ENCODE results near the gene ZNF32.
A peak's percentile ranks its signal among the peaks of the same experiment; 100 is the strongest.

DNA sequence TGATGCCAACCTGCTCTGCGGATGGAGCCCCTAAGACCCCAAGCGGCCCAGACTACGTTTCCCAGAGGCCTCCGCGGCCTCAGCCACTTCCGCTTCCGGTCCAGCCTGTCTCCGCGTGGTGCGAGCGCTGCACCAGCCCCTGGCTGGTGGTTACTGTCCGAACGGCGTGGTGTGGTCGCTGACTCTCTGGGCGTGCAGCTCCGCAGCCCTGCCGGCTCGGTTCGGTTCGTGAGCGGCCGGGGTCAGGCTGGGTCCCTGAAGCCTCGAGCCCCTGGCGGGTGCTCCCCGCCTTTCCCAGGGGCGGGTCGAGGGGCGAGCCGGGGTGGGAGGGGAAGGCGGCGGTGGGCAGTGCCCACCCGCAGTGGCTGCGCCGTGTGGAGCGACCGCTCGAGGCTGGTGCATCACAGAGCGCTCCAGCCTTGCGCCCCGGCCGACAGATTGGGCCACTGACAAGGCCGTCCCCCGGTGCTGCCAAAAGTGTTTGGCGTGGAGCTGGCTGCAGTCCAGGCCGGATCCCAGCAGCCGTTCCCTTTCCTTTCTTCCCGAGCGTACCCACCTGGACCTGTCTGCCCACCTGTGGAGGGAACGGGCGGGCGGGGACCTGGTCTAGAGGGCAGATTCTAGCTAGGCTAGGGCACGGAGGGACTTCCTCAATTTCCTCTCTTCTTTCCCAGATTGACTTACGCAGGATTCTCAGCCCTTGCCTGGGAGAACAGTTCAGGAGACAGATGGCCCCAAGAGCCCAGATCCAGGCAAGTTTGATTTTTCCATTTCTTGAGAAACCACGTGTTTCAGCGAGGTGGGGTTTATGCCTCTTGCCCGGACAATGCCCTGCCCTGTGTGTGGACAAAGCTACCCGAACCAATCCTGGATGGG is 42.1 kb downstream of the ZNF32 start, which contains the start of gene ZNF485:
- TF ChIP-seq POLR2AphosphoS5 (IDR thresholded peaks at IDR 0.05) (peak; percentile 62 to 75), POLR2A (IDR thresholded peaks at IDR 0.05; ENCODE audit: low read depth) (no peak)
- TF ChIP-seq, protein P1, sequence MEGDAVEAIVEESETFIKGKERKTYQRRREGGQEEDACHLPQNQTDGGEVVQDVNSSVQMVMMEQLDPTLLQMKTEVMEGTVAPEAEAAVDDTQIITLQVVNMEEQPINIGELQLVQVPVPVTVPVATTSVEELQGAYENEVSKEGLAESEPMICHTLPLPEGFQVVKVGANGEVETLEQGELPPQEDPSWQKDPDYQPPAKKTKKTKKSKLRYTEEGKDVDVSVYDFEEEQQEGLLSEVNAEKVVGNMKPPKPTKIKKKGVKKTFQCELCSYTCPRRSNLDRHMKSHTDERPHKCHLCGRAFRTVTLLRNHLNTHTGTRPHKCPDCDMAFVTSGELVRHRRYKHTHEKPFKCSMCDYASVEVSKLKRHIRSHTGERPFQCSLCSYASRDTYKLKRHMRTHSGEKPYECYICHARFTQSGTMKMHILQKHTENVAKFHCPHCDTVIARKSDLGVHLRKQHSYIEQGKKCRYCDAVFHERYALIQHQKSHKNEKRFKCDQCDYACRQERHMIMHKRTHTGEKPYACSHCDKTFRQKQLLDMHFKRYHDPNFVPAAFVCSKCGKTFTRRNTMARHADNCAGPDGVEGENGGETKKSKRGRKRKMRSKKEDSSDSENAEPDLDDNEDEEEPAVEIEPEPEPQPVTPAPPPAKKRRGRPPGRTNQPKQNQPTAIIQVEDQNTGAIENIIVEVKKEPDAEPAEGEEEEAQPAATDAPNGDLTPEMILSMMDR (IDR thresholded peaks at IDR 0.05) = peak in 1 of 3 experiments; percentile 32
